NT2/D1 (cell line): ENCODE results near the gene ULK4.

ENCODE experiments used
- SUZ12 ChIP-seq: IDR thresholded peaks from 2 replicates; pipeline ENCODE4 v1.6.1; 2011; ENCODE audit not compliant: insufficient read length, insufficient read depth; ENCODE audit errors: extremely low read depth
- YY1 ChIP-seq: IDR thresholded peaks from 2 replicates; pipeline ENCODE4 v1.6.1; 2011; ENCODE audit not compliant: insufficient read length, insufficient read depth
- ZNF274 ChIP-seq: IDR thresholded peaks from 2 replicates; pipeline ENCODE4 v1.6.1; 2011; ENCODE audit warnings: mild to moderate bottlenecking, low read depth, low read length

DNA sequence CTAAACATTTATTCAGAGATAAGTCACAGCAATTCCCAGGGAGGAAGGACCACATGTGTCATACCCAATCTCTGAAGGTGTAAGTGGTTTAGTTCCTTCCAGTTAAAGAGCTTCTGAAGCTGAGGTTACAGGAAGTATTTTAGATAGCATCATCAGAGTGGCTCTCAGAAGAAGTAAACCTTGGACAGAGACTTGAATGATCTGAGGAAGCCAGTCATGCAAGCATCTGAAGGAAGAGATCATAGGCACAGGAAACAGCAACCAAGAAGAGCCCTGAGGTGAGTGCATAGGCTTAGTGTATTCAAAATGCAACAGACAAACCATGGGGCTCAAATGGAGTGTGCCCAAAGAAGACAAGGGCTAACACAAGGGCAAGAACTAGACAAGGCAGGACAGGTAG, 210.3 kb downstream of the ULK4 start:
- TF ChIP-seq YY1: no peak
- no peak for TF ChIP-seq ZNF274
- TF ChIP-seq SUZ12: no peak
